ENCODE results near the gene PEX1. TPM values are rescaled to one million over a fixed set of nuclear protein-coding genes. Genes with fewer than 3 reads are reported as not detected.

Gene PEX1
- total RNA-seq, 4 donors from 2014 or later: 19.7 to 59.7 (median 36.8) TPM

GRCh38 chr7:92560602-92561001, 32.3 kb upstream of the PEX1 start:
- no peaks in the 10 kb centered on the region for H3K36me3 ChIP-seq
- intact Hi-C loops (cut with DNase I; ENCODE audit: low total_unique reads): no loop called here

GRCh38 chr7:92557808-92558362, 29.6 kb upstream of the PEX1 start:
- Histone ChIP-seq H3K36me3 (no peaks in the 10 kb centered on the region), H3K4me1 (no peaks in the 10 kb centered on the region), H3K27ac (no peak overlapping the region), H3K4me3 (no peak overlapping the region), H3K9me3 (no peaks in the 10 kb centered on the region), H3K27me3 (no peaks in the 10 kb centered on the region)
- DNase-seq: no peak
- intact Hi-C loops (cut with DNase I; ENCODE audit: low total_unique reads): no loop called here
- no peak for TF ChIP-seq POLR2A (IDR thresholded peaks at IDR 0.05)
- no peak for TF ChIP-seq CTCF (IDR thresholded peaks at IDR 0.05)

More at GRCh38 chr7:92560602-92561001, 32.3 kb upstream of the PEX1 start:
- DNase-seq: no peak
- H3K27me3 ChIP-seq: no peaks in the 10 kb centered on the region
- no peaks in the 10 kb centered on the region for H3K9me3 ChIP-seq
- H3K4me1 ChIP-seq: no peaks in the 10 kb centered on the region
- no peak for TF ChIP-seq CTCF (IDR thresholded peaks at IDR 0.05)
- TF ChIP-seq POLR2A (IDR thresholded peaks at IDR 0.05): no peak
- H3K4me3 ChIP-seq: no peak overlapping the region
- no peak overlapping the region for H3K27ac ChIP-seq

GRCh38 chr7:92557249-92557648, 28.9 kb upstream of the PEX1 start:
- no peak overlapping the region for H3K4me3 ChIP-seq
- H3K27ac ChIP-seq: no peak overlapping the region
- TF ChIP-seq POLR2A (IDR thresholded peaks at IDR 0.05) (no peak), CTCF (IDR thresholded peaks at IDR 0.05) (no peak)
- intact Hi-C loops (cut with DNase I; ENCODE audit: low total_unique reads): no loop called here
- H3K9me3 ChIP-seq: no peaks in the 10 kb centered on the region
- no peak for DNase-seq
- H3K27me3 ChIP-seq: no peaks in the 10 kb centered on the region
- H3K36me3 ChIP-seq: no peaks in the 10 kb centered on the region
- H3K4me1 ChIP-seq: no peaks in the 10 kb centered on the region

- intact Hi-C loops (cut with DNase I; ENCODE audit: low total_unique reads): no loop called here
- no peaks in the 10 kb centered on the region for H3K27me3 ChIP-seq
- no peak for TF ChIP-seq POLR2A (IDR thresholded peaks at IDR 0.05)
- no peak for TF ChIP-seq CTCF (IDR thresholded peaks at IDR 0.05)
- H3K4me3 ChIP-seq: no peak overlapping the region
- H3K9me3 ChIP-seq: no peaks in the 10 kb centered on the region
- H3K4me1 ChIP-seq: no peaks in the 10 kb centered on the region
- DNase-seq: no peak
- H3K27ac ChIP-seq: no peak overlapping the region
- H3K36me3 ChIP-seq: no peaks in the 10 kb centered on the region
Observed at GRCh38 chr7:92550194-92550593, 21.9 kb upstream of the PEX1 start.

GRCh38 chr7:92547579-92547978, 19.3 kb upstream of the PEX1 start:
- no peaks in the 10 kb centered on the region for H3K4me1 ChIP-seq
- DNase-seq: no peak
- H3K4me3 ChIP-seq: no peak overlapping the region
- intact Hi-C loops (cut with DNase I; ENCODE audit: low total_unique reads): no loop called here
- H3K36me3 ChIP-seq: no peaks in the 10 kb centered on the region
- no peaks in the 10 kb centered on the region for H3K9me3 ChIP-seq
- no peak for TF ChIP-seq CTCF (IDR thresholded peaks at IDR 0.05)
- no peak for TF ChIP-seq POLR2A (IDR thresholded peaks at IDR 0.05)
- H3K27ac ChIP-seq: no peak overlapping the region
- no peaks in the 10 kb centered on the region for H3K27me3 ChIP-seq

Measured in uterus (tissue), 4 donors.